ENCODE data around the gene ZNF521. TPM values are rescaled to one million over a fixed set of nuclear protein-coding genes. Genes with fewer than 3 reads are reported as not detected.

Gene ZNF521
- total RNA-seq, 2 donors from 2014 or later, result 3.8 to 5.3 TPM

- intact Hi-C loops (cut with DNase I), result no loop called here
- no peaks in the 10 kb centered on the region for H3K36me3 ChIP-seq
- no peaks in the 10 kb centered on the region for H3K9me3 ChIP-seq
- H3K4me1 ChIP-seq, result no peaks in the 10 kb centered on the region
- no peaks in the 10 kb centered on the region for H3K27me3 ChIP-seq
- no peak overlapping the region for H3K4me3 ChIP-seq
- no peak overlapping the region for H3K27ac ChIP-seq
- DNase-seq, result no peak
- TF ChIP-seq, protein P1, sequence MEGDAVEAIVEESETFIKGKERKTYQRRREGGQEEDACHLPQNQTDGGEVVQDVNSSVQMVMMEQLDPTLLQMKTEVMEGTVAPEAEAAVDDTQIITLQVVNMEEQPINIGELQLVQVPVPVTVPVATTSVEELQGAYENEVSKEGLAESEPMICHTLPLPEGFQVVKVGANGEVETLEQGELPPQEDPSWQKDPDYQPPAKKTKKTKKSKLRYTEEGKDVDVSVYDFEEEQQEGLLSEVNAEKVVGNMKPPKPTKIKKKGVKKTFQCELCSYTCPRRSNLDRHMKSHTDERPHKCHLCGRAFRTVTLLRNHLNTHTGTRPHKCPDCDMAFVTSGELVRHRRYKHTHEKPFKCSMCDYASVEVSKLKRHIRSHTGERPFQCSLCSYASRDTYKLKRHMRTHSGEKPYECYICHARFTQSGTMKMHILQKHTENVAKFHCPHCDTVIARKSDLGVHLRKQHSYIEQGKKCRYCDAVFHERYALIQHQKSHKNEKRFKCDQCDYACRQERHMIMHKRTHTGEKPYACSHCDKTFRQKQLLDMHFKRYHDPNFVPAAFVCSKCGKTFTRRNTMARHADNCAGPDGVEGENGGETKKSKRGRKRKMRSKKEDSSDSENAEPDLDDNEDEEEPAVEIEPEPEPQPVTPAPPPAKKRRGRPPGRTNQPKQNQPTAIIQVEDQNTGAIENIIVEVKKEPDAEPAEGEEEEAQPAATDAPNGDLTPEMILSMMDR (IDR thresholded peaks at IDR 0.05), result no peak
- H3K9ac ChIP-seq (ENCODE audit: low read depth in 2 of 2, low read length in 2 of 2), result no peak overlapping the region
Observed at GRCh38 chr18:25239151-25239550, 112.8 kb downstream of the ZNF521 start.

DNA sequence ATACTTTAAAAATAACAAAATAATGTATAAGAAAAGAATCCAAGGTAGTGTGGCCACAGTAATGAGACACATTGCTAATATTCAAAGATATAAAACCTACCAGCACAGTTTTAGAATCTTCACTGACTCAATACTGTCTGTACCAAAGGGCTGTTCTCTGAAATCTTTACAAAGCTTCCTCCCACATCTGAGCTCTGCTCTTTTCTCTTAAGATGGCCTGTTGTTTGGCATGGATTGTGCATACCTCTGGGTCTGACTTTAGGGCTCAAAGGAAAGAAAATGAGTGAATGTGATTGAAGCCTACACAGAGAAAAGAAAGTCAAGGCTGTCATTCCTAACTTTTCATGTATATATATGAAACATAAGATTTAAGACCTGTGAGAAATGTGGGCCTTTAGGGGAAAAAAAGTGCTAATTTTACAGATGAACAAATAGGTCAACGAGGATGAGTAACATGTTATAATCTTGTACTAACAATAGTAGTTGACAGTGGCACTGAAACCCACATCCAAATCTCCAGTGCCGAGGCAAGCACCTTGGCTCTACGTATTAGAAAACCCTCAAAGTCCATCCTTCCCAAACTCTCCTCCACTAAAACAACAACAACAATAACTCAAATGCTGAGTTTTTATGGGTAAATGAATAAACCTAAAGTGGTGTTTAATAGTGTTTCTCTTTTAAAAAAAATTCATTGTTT is 114.2 kb downstream of the ZNF521 start:
- no peak overlapping the region for H3K9ac ChIP-seq (ENCODE audit: low read depth in 2 of 2, low read length in 2 of 2)
- no peak overlapping the region for H3K4me3 ChIP-seq
- H3K4me1 ChIP-seq, result no peaks in the 10 kb centered on the region
- intact Hi-C loops (cut with DNase I), result no loop called here
- TF ChIP-seq, protein P1 (IDR thresholded peaks at IDR 0.05), result no peak
- no peaks in the 10 kb centered on the region for H3K27me3 ChIP-seq
- no peak for DNase-seq
- no peaks in the 10 kb centered on the region for H3K9me3 ChIP-seq
- no peaks in the 10 kb centered on the region for H3K36me3 ChIP-seq
- no peak overlapping the region for H3K27ac ChIP-seq

GRCh38 chr18:25236736-25237135 is 115.2 kb downstream of the ZNF521 start:
- Histone ChIP-seq H3K36me3 (no peaks in the 10 kb centered on the region), H3K27me3 (no peaks in the 10 kb centered on the region), H3K27ac (no peak overlapping the region), H3K4me3 (no peak overlapping the region), H3K9ac (ENCODE audit: low read depth in 2 of 2, low read length in 2 of 2) (no peak overlapping the region), H3K9me3 (no peaks in the 10 kb centered on the region), H3K4me1 (no peaks in the 10 kb centered on the region)
- intact Hi-C loops (cut with DNase I), result no loop called here
- DNase-seq, result no peak
- TF ChIP-seq, protein P1 (IDR thresholded peaks at IDR 0.05), result no peak

DNA sequence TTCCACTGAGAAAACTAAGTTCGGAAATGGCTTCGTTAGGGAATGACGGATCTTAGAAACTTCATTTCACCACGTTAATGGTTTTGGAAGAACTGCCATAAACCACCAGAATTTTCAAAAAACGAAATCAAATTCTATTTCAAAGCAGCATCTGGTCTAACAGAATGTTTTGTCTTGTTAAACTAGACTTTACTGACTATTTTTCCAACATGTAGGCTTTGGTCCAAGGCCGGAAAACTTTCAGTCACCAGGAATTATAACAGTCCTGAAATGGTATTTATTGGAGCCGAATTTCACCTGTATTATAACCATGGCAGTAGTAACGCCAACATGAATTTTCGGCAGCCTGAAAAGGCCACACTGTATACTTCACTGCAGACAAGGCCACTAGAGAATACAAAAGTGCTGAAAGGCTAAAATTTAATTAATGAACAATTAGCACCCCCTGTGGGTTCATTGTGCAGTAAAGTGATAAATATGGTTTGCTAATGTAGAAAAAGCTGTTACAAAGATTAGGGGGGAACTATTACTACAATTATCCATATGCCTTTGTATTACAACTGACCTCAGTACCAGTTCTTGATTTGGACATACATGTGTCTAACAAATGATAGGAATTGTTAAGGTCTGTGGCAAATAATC is 116.4 kb downstream of the ZNF521 start:
- no peak for DNase-seq
- TF ChIP-seq, protein P1 (IDR thresholded peaks at IDR 0.05), result no peak
- Histone ChIP-seq H3K9ac (ENCODE audit: low read depth in 2 of 2, low read length in 2 of 2) (no peak overlapping the region), H3K27me3 (no peaks in the 10 kb centered on the region), H3K4me1 (no peaks in the 10 kb centered on the region), H3K9me3 (no peaks in the 10 kb centered on the region), H3K36me3 (no peaks in the 10 kb centered on the region), H3K4me3 (no peak overlapping the region), H3K27ac (no peak overlapping the region)
- intact Hi-C loops (cut with DNase I), result no loop called here

DNA sequence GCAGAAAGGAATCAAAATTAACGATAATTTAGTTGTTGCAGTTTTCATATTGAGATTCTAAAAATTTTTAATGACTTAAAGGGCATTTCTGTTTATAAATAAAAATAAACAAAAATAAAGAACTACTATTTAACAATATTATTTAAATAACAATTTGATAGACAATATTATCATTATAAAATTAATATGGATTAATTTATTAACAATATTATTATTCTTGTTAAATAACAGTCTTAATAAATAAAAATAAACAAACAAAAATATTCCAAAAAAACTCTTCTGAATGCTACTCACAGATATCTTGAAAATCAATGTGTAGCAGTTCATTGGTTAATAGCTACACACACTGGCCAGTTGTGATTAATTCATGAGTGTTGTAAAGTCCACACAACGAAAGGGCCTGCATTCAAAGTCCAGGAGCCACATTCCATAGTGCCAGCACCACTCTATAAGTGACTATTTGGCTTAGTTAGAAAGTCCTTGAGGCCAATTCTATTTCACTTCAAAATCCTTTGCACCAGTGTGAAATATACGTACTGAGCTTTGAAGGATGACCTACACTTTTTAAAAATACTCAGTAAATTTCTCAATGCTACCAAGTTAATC is 117.1 kb downstream of the ZNF521 start:
- Histone ChIP-seq H3K9me3 (no peaks in the 10 kb centered on the region), H3K4me1 (no peaks in the 10 kb centered on the region), H3K4me3 (no peak overlapping the region), H3K27me3 (no peaks in the 10 kb centered on the region), H3K9ac (ENCODE audit: low read depth in 2 of 2, low read length in 2 of 2) (no peak overlapping the region), H3K36me3 (no peaks in the 10 kb centered on the region), H3K27ac (no peak overlapping the region)
- intact Hi-C loops (cut with DNase I), result no loop called here
- DNase-seq, result no peak
- TF ChIP-seq, protein P1 (IDR thresholded peaks at IDR 0.05), result no peak

Measured in colonic mucosa (tissue), 4 donors.